Measurements from ENCODE around the gene SGIP1.

GRCh38 chr1:66510407-66510806, 23.5 kb upstream of the SGIP1 start:
- TF ChIP-seq GATA2 (IDR thresholded peaks at IDR 0.05; ENCODE audit: low read depth, low read length) (no peak), GATA3 (IDR thresholded peaks at IDR 0.05; ENCODE audit: low read depth, low read length) (no peak)

Data from SH-SY5Y (cell line).